Mammary epithelial cell (primary cell): ENCODE measurements around the gene SNAPC4.

ENCODE experiments used
- CTCF ChIP-seq, 2 donors: IDR thresholded peaks in 1 of 2; conservative IDR thresholded peaks in 1 of 2; 2 replicates each; pipeline ENCODE4 v1.5.1; 2011 to 2012; ENCODE audit warnings: inconsistent platforms in 2 of 2, low read length in 2 of 2, mild to moderate bottlenecking in 2 of 2, control low read depth in 1 of 2, low read depth in 1 of 2; ENCODE audit not compliant: insufficient read depth in 1 of 2; ENCODE audit errors: extremely low read depth in 1 of 2
- EZH2 ChIP-seq: IDR thresholded peaks from 2 replicates; pipeline ENCODE4 v1.6.1; 2012; ENCODE audit warnings: low read length, inconsistent platforms, borderline replicate concordance

GRCh38 chr9:136362450-136362784, 37.6 kb downstream of the SNAPC4 start:
- no peak for TF ChIP-seq CTCF (conservative IDR thresholded peaks at IDR 0.05 in 1 of 2, IDR thresholded peaks at IDR 0.05 in 1 of 2; ENCODE audit: extremely low read depth in 1 of 2, insufficient read depth in 1 of 2, low read depth in 1 of 2, low read length in 2 of 2)
- TF ChIP-seq EZH2: no peak
